Right ventricle myocardium superior (tissue), 1 donor: ENCODE results near the gene IRF5. TPM values are rescaled to one million over a fixed set of nuclear protein-coding genes. Genes with fewer than 3 reads are reported as not detected.

Experiments used
- ATAC-seq: fragments of 200-7000 bp; cut with Tn5 transposase; one replicate; pipeline ENCODE4 v1.9.1; 2020; ENCODE audit warnings: mild to moderate bottlenecking; ENCODE audit not compliant: poor library complexity
- DNase-seq: peaks from one replicate; pipeline ENCODE4 v3.0.0-alpha.2; 2020
- intact Hi-C: fragments of 100-400 bp; cut with DNase I; formaldehyde crosslinking; loops from one replicate; pipeline ENCODE4 v1.11.2; 2022
- total RNA-seq: library from RNA; stranded (reverse); fragmentation: NEBNext Ultra II Directional; extraction: Animal tissue kit (Norgen Biotek cat#: 25700); gene quantifications from one replicate; pipeline ENCODE4 v1.2.1, GENCODE V29; 2021
- donor health status: DM: no; HTN: yes; CAD: no; lungs with severe emphysema.

IRF5 gene
- total RNA-seq, 1 donor from 2014 or later: 1.9 TPM

DNA sequence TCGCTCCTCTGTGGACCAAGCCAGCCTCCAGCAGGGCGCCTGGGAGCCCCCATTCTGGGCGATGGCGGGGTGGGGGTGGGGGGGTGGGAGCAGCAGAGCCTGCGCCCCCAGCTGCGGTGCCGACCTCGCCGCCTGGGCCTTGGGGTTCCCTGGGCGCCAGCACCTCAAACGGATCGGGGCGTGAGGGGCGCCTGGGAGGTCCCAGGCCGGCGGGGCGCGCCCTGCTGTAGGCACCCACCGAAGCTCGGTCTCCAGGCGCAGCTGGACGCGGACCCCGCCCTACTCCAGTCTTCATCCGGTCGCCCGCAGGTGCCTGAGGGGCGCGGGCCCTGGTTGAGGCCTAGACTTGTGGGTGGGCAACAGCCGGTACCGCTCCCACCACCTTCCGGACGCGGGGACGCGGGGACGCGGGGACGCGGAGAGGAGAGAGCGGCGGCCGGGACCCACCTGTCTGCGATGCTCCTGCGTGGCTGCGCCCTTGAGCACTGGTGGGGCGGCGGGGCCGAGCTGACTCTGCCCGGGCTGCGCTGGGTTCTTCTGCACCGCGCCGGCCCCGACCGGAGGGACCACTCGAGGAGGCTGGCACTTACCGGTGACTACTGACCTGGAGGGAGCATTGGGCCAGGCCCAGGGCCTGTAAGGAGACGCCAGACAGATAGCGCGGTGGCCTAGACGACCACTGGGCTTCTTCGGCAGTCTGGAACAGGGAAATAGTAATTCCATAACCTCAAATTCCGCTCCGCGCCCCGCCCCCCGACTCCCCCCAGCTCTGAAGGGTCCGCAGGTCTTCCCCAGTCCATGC lies 21.7 kb upstream of the IRF5 start:
- intact Hi-C loops: no loop called here
- DNase-seq (no peak), ATAC-seq (no peak)

DNA sequence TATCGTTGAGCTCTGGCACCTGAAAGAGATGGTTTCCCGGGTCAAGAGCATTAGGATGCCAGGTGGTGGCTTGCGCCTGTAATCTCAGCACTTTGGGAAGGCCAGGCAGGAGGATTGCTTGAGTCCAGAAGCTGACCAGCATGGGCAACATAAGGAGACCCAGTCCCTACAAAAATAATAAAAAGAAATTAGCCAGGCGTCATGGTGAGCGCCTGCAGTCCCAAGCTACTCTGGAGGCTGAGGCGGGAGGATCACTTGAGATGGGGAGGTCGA lies 21.1 kb upstream of the IRF5 start:
- ATAC-seq: no peak
- intact Hi-C loops: no loop called here
- no peak for DNase-seq

DNA sequence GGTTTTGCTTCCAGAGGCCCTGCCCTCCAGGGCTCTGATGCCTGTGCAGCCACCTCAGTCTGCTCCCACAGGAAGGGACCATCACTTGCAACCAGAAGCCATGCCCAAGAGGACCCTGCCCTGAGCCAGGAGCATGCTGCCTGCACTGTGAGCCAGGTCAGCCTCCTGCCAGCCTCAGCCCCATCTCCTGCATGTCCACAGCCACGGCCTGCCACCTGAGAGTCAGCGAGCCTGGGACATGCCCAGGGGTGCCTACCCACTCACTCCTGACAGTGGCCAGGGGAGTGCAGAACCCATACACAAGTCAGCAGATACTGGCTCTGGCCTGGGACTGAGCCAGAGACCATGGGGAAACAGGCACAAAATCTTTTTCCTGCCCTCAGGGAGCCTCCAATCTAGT lies 20.6 kb upstream of the IRF5 start:
- intact Hi-C loops: no loop called here
- ATAC-seq (no peak), DNase-seq (no peak)

DNA sequence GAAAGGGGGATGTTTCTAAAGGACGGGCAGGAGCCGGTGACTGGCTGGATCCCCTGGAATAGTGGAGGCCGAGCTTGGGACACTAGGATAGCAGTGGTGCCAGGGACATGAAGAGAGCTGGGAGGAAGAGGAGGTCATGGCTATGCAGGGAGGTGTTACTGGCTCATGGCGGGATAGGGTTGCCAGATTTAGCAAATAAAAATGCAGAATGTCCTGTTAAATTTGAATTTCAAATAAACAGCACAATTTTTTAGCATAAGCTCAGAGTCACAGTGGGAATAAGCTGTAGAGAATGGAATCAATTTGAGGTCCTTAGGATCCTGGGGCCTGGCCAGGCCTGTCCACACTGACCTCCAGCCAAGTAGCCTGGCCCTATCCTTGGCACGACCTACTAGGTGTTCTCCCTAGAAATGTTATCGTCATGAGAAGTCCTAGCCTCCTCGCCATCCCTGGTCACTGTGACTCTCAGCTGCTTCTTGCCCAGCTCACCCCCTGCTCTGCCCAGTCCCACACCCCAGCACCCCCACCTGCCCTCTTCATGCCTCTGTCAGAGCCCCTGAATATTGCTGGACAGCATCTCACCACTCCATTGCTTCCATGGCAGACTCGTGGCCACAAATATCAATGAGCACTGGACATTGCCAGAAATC lies 19.6 kb upstream of the IRF5 start:
- ATAC-seq (no peak), DNase-seq (no peak)
- intact Hi-C loops: no loop called here

DNA sequence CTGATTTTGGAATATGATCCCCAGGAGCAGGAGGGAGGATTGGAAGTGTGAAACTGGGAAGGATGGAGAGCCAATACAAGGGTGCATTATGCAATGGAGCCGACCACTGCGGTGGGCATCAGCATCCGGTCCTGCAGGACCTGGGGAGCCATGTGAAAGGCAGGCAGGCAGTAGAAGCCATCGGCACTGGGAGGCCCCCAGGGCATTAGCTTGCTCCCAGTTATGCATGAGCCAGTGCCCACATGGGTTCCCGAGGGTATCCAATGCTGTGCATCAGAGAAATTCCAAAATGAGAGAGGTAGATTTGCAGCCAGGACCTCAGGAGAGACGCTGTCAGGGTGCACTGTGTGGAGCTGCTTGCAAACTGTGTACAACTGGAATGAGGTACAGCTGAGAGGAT lies 18.5 kb upstream of the IRF5 start:
- intact Hi-C loops: no loop called here
- DNase-seq: no peak
- ATAC-seq: no peak

DNA sequence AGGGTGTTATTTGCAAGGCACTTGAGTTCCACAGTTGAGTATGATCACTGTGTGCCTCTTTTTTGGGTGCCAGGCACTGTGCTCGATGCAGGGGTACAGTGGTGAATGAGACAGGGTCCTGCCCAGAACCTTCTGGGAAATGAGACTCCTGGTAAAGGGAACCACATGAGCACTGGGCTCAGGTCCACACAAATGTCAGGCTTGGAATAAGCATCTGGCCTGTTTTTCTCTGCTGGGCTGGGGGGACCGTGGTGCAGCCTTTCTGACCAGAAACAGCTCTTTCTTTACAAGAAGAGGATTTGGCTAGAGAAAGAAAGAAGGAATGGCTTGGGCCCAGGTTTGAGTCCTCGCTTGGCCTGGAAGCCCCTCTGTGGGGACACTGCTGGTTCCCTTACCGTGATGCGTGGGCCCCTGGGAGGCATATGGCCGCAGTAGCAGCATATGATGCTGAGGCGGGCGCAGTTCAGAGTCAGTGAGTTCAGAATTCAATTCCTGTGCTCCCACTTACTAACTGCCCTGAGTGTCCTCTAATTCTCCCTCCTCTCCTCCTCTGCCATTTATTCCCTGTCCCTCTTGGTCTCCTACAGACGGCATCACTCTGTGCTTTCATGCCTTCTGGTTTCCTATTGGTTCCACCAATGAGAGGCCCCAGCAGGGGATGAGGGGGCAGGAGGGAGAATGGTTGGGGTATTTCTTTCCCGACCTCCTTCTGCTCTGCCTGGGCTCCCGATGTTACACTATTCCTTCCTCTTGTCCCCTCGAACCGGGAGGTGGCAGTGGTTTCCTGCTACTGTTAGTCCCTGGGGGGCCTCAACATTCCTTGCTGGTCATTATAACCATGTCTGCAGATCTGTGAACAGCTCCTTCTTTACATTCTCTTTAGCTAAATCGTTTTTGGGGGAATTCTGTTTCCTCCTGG lies 17.6 kb upstream of the IRF5 start:
- no peak for ATAC-seq
- intact Hi-C loops: no loop called here

DNA sequence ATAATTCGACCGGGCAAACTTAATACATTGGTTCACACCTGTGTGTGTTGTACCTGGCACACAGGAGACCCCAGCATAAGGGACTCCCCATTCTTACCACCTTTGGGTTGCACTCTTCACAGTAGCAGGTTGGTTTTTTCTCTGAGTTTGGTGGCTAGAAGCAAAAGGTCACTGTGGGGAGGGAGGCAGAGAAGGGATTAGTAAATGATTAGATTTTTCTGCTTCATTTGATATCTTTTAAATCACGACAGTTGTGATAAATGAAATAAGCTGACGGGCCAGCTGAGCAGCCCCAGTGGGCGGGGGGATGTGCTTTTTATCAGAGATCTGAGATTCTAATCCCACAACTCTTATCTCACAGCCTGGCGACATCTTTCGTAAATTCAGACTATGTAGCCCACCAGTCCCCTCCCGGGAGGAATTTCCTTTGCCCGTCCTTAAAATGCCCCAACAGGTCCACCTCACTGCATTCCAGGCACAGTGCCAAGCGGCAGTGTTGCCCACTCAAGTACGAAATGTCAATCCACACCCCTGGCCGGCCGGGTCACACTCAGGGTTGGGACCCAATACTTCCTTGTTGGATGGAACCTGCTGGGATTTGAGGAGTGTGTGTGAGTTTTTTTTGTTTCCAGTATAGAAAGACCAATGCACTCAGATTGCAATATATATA lies 16.7 kb upstream of the IRF5 start:
- intact Hi-C loops: no loop called here
- peak; percentile 41 for DNase-seq
- ATAC-seq: no peak

More for the DNA sequence above, 17.6 kb upstream of the IRF5 start:
- DNase-seq: no peak

DNA sequence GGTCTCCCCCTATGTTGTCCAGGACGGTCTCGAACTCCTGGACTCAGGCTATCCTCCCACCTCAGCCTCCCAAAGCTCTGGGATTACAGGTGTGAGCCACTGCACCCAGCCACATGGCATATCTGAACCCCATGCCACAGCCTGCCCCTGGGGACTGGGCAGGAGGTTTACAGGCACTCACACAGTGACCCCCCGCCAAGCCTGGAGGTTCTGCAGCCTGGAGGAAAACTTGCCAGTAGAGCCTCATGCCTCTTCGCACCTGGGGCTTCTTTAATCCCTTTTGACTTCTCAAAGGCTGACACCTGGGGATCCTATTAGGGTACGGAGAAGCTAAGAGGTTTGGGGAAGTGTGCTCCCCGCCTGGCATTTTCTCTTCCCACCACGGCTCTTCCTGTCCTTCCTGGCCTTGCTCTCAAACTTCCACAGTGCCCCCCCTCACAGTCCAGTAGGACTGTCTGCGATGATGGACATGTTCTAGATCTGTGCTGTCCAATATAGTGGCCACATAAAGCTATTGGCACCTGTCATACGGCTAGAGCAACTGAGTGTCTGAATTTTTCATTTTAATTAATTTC lies 15.8 kb upstream of the IRF5 start:
- no peak for ATAC-seq
- no peak for DNase-seq
- intact Hi-C loops: no loop called here

DNA sequence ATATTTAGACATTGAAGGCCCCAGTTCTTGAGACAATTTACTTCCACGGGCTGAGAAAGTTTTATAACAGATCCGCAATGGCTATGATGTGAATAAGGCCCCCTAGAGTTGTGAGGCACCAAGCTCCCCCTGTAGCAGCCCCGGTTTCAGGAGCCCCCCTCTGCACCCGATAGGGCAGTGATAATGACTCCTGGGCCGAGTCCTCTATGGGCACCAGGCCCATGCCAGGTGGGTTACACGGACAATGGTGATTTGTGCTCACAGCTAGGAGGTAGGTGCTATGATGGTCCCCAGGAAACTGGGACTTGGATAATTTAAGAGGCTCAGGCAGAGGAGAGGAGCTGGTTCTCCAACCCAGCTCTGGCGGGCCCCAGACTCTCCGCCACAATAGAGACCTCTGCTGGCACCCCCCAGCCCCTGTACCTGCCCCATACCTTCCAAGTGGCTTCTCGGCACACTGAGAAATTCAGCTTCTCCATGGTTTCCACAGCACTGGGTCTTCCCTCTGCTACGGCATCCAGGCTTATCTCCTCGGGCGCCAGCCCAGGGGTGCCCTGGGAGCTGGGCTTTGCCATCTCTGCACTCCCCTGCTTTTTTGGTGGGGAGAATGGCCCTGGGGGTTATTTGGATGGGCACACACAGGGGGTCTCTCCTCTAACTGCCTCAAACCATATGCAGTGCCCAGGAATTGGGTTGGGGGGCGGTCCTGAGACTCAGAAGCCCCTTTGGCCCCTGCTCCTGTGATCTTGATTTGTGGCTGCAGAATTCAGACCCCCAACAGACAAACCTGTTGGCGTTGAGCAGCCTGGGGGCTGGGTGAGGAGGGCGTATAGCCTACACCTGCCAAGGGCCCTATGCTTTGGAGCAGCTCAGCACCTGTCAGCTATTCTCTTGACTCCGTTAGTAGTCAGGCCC lies 15.0 kb upstream of the IRF5 start:
- intact Hi-C loops: no loop called here
- DNase-seq: peak; percentile 11
- no peak for ATAC-seq

DNA sequence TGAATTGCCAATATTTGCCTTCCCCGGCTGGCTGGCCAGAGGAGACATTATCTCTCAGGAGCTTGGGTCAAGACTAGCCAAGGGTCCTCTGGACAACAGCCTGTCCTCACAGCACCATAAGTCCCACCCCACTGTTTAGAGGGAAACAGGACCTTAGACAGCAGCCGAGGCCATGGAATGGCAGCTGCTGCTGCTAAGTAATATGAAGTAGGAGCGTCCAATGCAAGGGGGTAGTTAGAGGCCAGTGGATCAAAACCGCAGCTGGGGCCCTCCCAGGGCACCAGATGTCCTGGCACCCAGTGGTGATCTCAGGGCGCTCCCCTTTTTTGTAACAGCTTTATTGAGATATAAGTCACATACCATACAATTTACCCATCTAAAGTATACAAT lies 14.3 kb upstream of the IRF5 start:
- ATAC-seq: no peak
- intact Hi-C loops: no loop called here
- no peak for DNase-seq

DNA sequence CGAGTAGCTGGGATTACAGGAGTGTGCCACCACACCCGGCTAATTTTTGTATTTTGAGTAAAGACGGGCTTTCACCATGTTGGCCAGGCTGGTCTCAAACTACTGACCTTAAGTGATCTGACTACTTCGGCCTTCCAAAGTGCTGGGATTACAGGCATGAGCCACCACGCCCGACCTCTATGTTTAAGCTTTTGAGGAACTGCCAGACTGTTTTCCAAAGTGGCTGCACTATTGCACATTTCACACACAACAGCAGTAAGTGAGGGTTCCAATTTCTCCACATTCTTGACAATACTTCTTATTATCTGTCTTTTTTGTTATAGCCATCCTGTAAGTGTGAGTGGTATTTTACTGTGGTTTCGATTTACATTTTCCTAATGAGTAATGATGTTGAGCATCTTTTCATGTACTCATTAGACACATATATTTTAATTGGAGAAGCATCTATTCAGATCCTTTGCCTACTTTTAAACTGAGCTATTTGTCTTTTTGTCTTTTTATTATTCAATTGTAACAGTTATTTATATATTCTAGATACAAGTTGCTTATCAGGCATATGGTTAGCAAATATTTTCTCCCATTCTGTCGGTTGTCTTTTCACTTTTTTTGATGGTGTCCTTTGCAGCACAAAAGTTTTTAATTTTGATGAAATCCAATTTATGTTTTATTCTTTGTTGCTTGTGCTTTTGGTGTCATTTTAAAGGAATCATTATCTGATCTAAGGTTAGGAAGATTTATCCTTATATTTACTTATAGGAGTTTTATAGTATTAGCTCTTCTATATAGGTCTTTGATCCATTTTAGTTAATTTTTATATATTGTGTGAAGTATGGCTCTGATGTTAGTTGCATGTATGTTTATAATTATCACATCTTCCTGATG lies 12.8 kb upstream of the IRF5 start:
- no peak for ATAC-seq
- intact Hi-C loops: no loop called here
- DNase-seq: no peak

DNA sequence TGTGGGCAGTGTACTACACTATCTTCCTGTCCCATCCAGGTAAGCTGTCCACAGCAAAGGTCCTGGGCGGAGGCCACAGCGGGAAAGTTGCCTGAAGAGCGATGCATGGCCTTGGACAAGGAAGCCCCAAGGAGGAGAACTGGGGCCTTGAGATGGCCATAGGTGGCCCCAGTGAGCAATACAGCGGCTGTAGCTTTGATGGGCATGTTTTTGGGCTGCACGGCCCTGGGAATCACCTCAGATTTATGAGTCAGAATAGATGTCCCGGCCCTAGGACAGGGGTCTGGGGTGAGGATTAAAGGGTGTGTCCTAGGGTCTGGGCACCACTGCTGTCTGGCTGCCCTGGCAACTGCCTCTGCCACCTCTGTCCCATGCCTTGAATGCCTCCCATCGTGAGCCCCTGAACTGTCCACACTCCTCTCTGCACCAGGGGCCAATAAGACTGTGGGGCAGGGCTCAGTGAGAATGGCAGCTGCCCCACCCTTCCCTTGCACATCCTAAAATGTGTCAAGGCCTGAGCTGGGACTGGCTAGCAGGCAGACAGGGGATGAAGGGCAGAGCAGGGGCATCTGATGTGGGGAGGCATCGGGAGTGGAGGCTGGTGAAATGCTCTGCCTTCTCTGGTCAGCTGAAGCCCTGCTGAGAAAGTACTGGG lies 9.4 kb upstream of the IRF5 start:
- intact Hi-C loops: no loop called here
- DNase-seq: peak; percentile 10
- no peak for ATAC-seq

DNA sequence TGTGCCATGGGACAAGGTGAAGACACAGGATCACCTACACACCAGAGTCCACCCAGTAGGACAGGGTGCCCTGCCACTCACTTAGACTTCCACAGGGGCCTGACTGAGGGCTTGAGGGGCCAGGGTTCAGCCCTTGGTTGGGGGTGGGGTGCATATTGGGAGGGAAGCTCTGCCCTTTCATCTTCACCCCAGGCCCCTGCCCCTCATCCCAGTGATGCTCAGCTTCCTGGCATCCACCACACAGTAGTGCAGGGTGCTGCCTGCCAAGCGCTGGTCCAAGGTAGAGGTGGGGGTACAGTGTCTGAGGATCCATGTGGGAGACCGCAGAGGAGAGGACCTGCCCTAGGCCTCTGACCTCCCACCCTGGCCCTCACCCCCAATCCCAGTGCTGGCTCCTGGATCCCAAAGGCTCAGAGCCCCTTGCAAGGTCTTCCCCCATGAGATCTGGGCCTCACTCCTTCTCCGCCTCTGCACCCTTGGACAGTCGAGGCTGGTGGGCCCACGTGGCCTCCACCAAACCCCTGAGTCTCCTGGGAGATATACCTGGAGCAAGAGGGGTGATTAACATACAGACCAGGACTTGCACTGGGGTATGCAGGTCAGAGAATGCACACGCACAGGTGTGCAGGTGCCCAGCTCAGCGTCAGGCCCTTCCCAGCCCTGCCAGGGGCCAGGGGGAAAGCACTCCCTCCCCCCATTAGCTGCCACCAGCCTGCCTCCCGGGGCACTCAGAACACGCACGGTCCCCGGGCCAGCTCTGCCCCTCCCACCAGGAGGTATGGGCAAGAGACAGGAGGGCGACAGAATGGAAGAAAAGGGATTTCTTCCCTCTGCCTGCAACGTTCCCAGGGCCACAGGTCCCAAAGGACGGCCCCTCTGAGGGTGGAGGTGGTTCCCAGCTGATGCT lies 8.6 kb upstream of the IRF5 start:
- DNase-seq (peak; percentile 22), ATAC-seq (no peak)
- intact Hi-C loops: no loop called here

DNA sequence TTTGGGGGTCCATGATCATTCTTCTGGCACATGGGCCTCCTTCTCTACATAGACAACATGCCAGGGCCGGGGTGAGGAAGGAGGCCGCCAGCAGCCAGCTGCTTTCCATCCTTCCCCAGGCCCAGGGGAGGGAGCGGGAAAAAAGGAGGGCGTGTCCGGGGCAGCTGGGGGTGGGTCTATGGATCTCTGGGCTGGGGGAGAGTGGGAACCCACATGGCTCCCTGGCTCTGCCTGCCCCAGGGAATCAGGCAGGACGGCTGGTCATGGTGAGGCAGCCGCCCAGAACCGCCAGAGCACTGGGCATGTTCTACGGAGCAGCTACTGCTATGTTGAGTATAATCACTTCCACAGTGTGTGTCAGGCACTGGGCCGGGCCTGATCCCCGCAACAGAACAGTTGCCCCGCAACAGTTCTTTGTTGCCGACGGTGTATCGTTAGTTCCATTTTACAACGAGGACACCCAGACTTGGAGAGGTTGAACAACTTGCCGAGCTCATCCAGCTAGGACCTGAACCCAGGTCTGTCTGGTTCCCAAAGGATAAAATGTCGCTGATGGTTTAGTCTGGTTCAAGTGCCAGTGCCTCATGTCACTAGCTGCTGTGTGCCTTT lies 6.4 kb upstream of the IRF5 start:
- peak; percentile 37 for DNase-seq
- ATAC-seq: no peak
- intact Hi-C loops: no loop called here
